ENCODE results near the gene LRIT1.

- peak; percentile 50 for TF ChIP-seq CTCF (IDR thresholded peaks at IDR 0.05; ENCODE audit: low read depth, low read length)
- no peak for TF ChIP-seq EZH2phosphoT487 (IDR thresholded peaks at IDR 0.05; ENCODE audit: low read depth)
Measured at GRCh38 chr10:84201244-84201606, 40.1 kb downstream of the LRIT1 start.

Measured in OCI-LY3 (cell line).